ENCODE results near the gene PROKR1.

- no peak for TF ChIP-seq CTCF (conservative IDR thresholded peaks at IDR 0.05; ENCODE audit: low read depth, low read length)
- no peak for TF ChIP-seq POLR2A (IDR thresholded peaks at IDR 0.05; ENCODE audit: low read depth, low read length)
- TF ChIP-seq MXI1 (IDR thresholded peaks at IDR 0.05; ENCODE audit: borderline replicate concordance, low read depth, low read length): no peak
- no peak for TF ChIP-seq RFX5 (IDR thresholded peaks at IDR 0.05; ENCODE audit: low read depth, low read length)
- no peak for TF ChIP-seq USF2 (IDR thresholded peaks at IDR 0.05; ENCODE audit: low read depth, low read length)
- TF ChIP-seq CEBPB (IDR thresholded peaks at IDR 0.05; ENCODE audit: low read depth, low read length): no peak
- no peak for TF ChIP-seq RAD21 (IDR thresholded peaks at IDR 0.05; ENCODE audit: low read length)
Observed at GRCh38 chr2:68687018-68687417, 43.6 kb downstream of the PROKR1 start.

Data from IMR-90 (cell line).